GM12878 (cell line): ENCODE data around the gene MYH7. TPM values are rescaled to one million over a fixed set of nuclear protein-coding genes. Genes with fewer than 3 reads are reported as not detected.

ENCODE experiments used
- ATAC-seq: fragments of 200-7000 bp; cut with Tn5 transposase; 3 replicates; pipeline ENCODE4 v1.9.1; 2020; ENCODE audit warnings: mild to moderate bottlenecking, moderate library complexity
- BruUV-seq: library from RNA; stranded (reverse); fragments of 400-500 nt; replicated peaks from 2 replicates; lab custom pipeline; 2021; lab: Mats Ljungman, UMichigan
- CTCF ChIA-PET: fragments of 300-600 bp; sonication (Branson Sonifier 250); formaldehyde crosslinking; extraction: SDS; loops from one replicate; lab custom pipeline; 2021; ENCODE audit warnings: inconsistent platforms; lab: Yijun Ruan, JAX
- POLR2A ChIA-PET: fragments of 350-600 bp; formaldehyde crosslinking; extraction: SDS; loops from one replicate; lab custom pipeline; 2021; ENCODE audit warnings: inconsistent platforms; lab: Charles Lee
- RAD21 ChIA-PET: fragments of 300-600 bp; sonication (Branson Sonifier 250); formaldehyde crosslinking; loops from one replicate; lab custom pipeline; 2023; ENCODE audit warnings: antibody characterized with exemption; ENCODE audit not compliant: unreplicated experiment; lab: Charles Lee
- SMC1A ChIA-PET: fragments of 300-600 bp; sonication (Branson Sonifier 250); formaldehyde crosslinking; loops from one replicate; lab custom pipeline; 2023; ENCODE audit not compliant: unreplicated experiment, uncharacterized antibody; lab: Charles Lee
- DNase-seq: peaks from one replicate; pipeline ENCODE4 v3.0.0-alpha.2; 2011; ENCODE audit warnings: low read depth, low spot score
- FAIRE-seq: peaks from 3 replicates; lab custom pipeline; 2011; peaks lifted over from hg19 to GRCh38; lab: Jason Lieb, UNC
- H2AFZ ChIP-seq: 2 replicates; pipeline ENCODE4 v1.6.0; 2011; ENCODE audit warnings: low read depth, low read length, control low read depth; ENCODE audit not compliant: control insufficient read depth
- H3K27ac ChIP-seq: 2 replicates; pipeline ENCODE4 v1.5.1; 2011; ENCODE audit warnings: control low read depth; ENCODE audit not compliant: control insufficient read depth, insufficient read depth
- H3K27me3 ChIP-seq, 2 experiments: replicated peaks in 1 of 2; 2 replicates each; pipeline versions ENCODE4 v1.6.0 to v1.6.1; 2011; ENCODE audit warnings: low read length in 1 of 2; ENCODE audit not compliant: control insufficient read depth in 2 of 2, insufficient read depth in 2 of 2
- H3K36me3 ChIP-seq, 2 experiments: 2 replicates each; pipeline ENCODE4 v1.5.1; 2011; ENCODE audit warnings: low read length in 1 of 2; ENCODE audit not compliant: control insufficient read depth in 2 of 2, insufficient read depth in 2 of 2
- H3K4me1 ChIP-seq: 2 replicates; pipeline ENCODE4 v1.6.1; 2011; ENCODE audit warnings: mild to moderate bottlenecking, low read length, moderate library complexity, mixed read lengths; ENCODE audit not compliant: control insufficient read depth, insufficient read depth
- H3K4me2 ChIP-seq: 2 replicates; pipeline ENCODE4 v1.6.0; 2011; ENCODE audit warnings: control low read depth; ENCODE audit not compliant: control insufficient read depth, insufficient read depth
- H3K4me3 ChIP-seq: fragments of 200-600 bp; sonication (generic); 2 replicates; pipeline ENCODE4 v1.5.1; 2016
- H3K79me2 ChIP-seq: 2 replicates; pipeline ENCODE4 v1.6.0; 2011; ENCODE audit warnings: low read length; ENCODE audit not compliant: control insufficient read depth, insufficient read depth
- H3K9ac ChIP-seq: 2 replicates; pipeline ENCODE4 v1.8.0; 2011; ENCODE audit warnings: low read length, control low read depth, mixed read lengths; ENCODE audit not compliant: control insufficient read depth, insufficient read depth
- H3K9me3 ChIP-seq: replicated peaks from 3 replicates; pipeline ENCODE4 v1.5.1; 2011; ENCODE audit warnings: mild to moderate bottlenecking, low read length; ENCODE audit not compliant: control insufficient read depth, insufficient read depth
- H4K20me1 ChIP-seq: 2 replicates; pipeline ENCODE4 v1.6.0; 2011; ENCODE audit not compliant: control insufficient read depth, insufficient read depth
- ASH2L ChIP-seq: fragments of 300-600, 200-600 bp; sonication (generic); IDR thresholded peaks from 2 replicates; pipeline ENCODE4 v1.6.1; 2017; ENCODE audit warnings: low read depth, mild to moderate bottlenecking, borderline replicate concordance
- EGR1 ChIP-seq, 2 experiments: IDR thresholded peaks; 1 replicate in 1 of 2; 2 replicates in 1 of 2; pipeline ENCODE4 v1.6.1; 2011 to 2012; ENCODE audit warnings: low read depth in 2 of 2, low read length in 2 of 2, borderline replicate concordance in 1 of 2, mild to moderate bottlenecking in 1 of 2, moderate library complexity in 1 of 2
- NBN ChIP-seq: fragments of 450-650 bp; IDR thresholded peaks from 2 replicates; pipeline ENCODE4 v1.6.1; 2016
- NFXL1 ChIP-seq: fragments of 450-650 bp; IDR thresholded peaks from 2 replicates; pipeline ENCODE4 v1.6.1; 2017; ENCODE audit warnings: antibody characterized with exemption, mild to moderate bottlenecking, borderline replicate concordance
- PAX5 ChIP-seq: IDR thresholded peaks from 2 replicates; pipeline ENCODE4 v1.6.1; 2011; ENCODE audit warnings: low read depth, low read length, borderline replicate concordance
- STAT1 ChIP-seq: fragments of 450-650 bp; conservative IDR thresholded peaks from 2 replicates; pipeline ENCODE4 v1.6.1; 2014; ENCODE audit warnings: antibody characterized with exemption, mild to moderate bottlenecking
- WGBS: methylation state at CpG from one replicate; pipeline ENCODE4 v1.1.6; 2016; ENCODE audit warnings: low lambda C conversion rate; ENCODE audit not compliant: insufficient replicate concordance, insufficient coverage; ENCODE audit errors: missing lambda C conversion rate; 5-methylcytosine and 5-hydroxymethylcytosine counted together
- in situ Hi-C: fragments of 300-500 bp; cut with MboI; formaldehyde crosslinking; loops from 9 replicates; pipeline ENCODE4 v1.14.3; 2018; ENCODE audit warnings: mixed read lengths
- intact Hi-C: fragments of 100-400 bp; cut with micrococcal nuclease; formaldehyde crosslinking; loops from one replicate; pipeline ENCODE4 v1.14.2; 2022; ENCODE audit not compliant: unreplicated experiment
- polyA plus RNA-seq, 11 experiments: library from polyadenylated mRNA; depleted of rRNA in 4 of 11; unstranded in 6 of 11; stranded (reverse) in 5 of 11; fragments of >200 nt; fragmentation: Nextera tagmentation in 4 of 11; fragmentation: Illumina TruSeq in 1 of 11; extraction: Ambion mirVana in 4 of 11; extraction: Trizol in 1 of 11; gene quantifications; 1 replicate in 1 of 11; 2 replicates in 10 of 11; pipeline versions ENCODE4 v1.2.1 to v1.2.3, GENCODE V29; 2011 to 2016; ENCODE audit warnings: inconsistent platforms in 2 of 11, missing spikeins in 2 of 11, low read depth in 1 of 11
- total RNA-seq, 4 experiments: library from RNA; depleted of rRNA in 3 of 4; stranded (reverse); fragments of >200 nt in 3 of 4; fragmentation: Illumina TruSeq in 1 of 4; extraction: Trizol in 1 of 4; gene quantifications; 2 replicates each; pipeline versions ENCODE4 v1.2.1 to v1.2.3, GENCODE V29; 2013 to 2021
- TF ChIP-seq, protein P1 (sequence below): IDR thresholded peaks from 2 replicates; pipeline ENCODE4 v1.6.1; 2012; ENCODE audit warnings: low read depth, low read length, improper control_type of control experiment

MYH7 gene
- total and polyA plus RNA-seq, 10 of the 15 experiments (the other 5 are each of a cell fraction or from before 2014, with no cell fraction given), result 0.04 to 0.10 (median 0.05) TPM; not detected in 4

DNA sequence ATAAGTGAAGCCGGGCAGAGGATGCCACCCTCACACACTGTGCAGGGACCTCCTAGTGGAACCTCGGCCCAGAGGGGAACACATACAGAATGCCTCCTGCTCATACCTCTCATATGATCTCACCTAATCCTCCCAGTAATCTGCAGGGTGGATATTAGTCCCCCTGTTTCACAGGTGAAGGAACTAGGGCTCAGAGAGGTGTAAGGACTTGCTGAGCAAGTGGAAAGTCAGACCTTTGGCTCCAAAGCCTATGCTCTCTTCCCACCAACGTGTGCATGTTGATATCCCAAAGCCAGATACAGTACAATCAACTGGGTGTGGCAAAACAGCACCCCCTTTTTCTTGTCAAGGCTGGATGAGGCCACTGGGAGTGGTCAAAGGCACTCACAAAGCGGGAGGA lies 31.6 kb downstream of the MYH7 start:
- no peak for FAIRE-seq

DNA sequence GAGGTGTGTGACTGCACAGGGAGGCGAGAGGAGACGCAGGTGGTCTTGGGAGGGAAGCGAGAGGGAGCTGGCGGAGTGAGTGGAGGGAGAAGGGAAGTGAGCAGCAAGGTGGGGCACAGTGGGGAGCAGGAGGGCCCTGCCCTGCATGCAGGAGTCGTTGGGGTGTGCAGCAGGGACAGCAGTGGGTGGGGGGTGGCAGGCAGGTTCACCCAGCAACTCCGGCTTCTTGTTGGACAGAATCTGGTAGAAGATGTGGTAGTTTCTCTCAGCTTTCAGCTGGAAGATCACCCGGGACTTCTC lies 32.4 kb downstream of the MYH7 start:
- H3K36me3 ChIP-seq, result no peaks in the 10 kb centered on the region
- WGBS, result 29% methylated on average over 7 of the region's 7 CpGs
- ChIA-PET POLR2A (no interaction called here), CTCF (no interaction called here), SMC1A (no interaction called here), RAD21 (no interaction called here)
- in situ Hi-C loops, result no loop called here
- no peak overlapping the region for H3K4me3 ChIP-seq
- no peaks in the 10 kb centered on the region for H3K79me2 ChIP-seq
- no peak overlapping the region for H2AFZ ChIP-seq
- no peak overlapping the region for H3K4me2 ChIP-seq
- no peaks in the 10 kb centered on the region for H3K9me3 ChIP-seq
- no peaks in the 10 kb centered on the region for H4K20me1 ChIP-seq
- H3K27me3 ChIP-seq, result peaks cover 0 to under 1% of the 10 kb centered on the region in 2 experiments; a peak in 3 of 4 replicates
- no peak overlapping the region for H3K9ac ChIP-seq
- ATAC-seq (no peak), DNase-seq (no peak), FAIRE-seq (no peak)
- no peaks in the 10 kb centered on the region for H3K4me1 ChIP-seq
- intact Hi-C loops, result no loop called here
- BruUV-seq, result no TSS peak
- H3K27ac ChIP-seq, result no peak overlapping the region
- TF ChIP-seq NBN (no peak), ASH2L (no peak), EGR1 (IDR thresholded peaks at IDR 0.05; ENCODE audit: borderline replicate concordance in 1 of 2, low read depth in 2 of 2, low read length in 2 of 2) (no peak), PAX5 (no peak), NFXL1 (no peak)
- TF ChIP-seq, protein P1, sequence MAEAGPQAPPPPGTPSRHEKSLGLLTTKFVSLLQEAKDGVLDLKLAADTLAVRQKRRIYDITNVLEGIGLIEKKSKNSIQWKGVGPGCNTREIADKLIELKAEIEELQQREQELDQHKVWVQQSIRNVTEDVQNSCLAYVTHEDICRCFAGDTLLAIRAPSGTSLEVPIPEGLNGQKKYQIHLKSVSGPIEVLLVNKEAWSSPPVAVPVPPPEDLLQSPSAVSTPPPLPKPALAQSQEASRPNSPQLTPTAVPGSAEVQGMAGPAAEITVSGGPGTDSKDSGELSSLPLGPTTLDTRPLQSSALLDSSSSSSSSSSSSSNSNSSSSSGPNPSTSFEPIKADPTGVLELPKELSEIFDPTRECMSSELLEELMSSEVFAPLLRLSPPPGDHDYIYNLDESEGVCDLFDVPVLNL, result no peak

More for the DNA sequence above, 31.6 kb downstream of the MYH7 start:
- ChIA-PET POLR2A (no interaction called here), RAD21 (no interaction called here), SMC1A (no interaction called here)
- no peaks in the 10 kb centered on the region for H3K79me2 ChIP-seq
- ATAC-seq (no peak), DNase-seq (no peak)
- H3K4me3 ChIP-seq, result no peak overlapping the region
- intact Hi-C loops, result no loop called here
- no peaks in the 10 kb centered on the region for H3K36me3 ChIP-seq
- no peak for TF ChIP-seq STAT1
- TF ChIP-seq, all 136 proteins: peak for 0
- H3K27me3 ChIP-seq, result peaks cover 0 to 3% of the 10 kb centered on the region in 2 experiments; a peak in 3 of 4 replicates
- H3K9me3 ChIP-seq, result no peaks in the 10 kb centered on the region
- in situ Hi-C loops, result no loop called here
- no peaks in the 10 kb centered on the region for H3K4me1 ChIP-seq
- CTCF ChIA-PET, result no interaction called here
- no peak overlapping the region for H3K9ac ChIP-seq
- H4K20me1 ChIP-seq, result no peaks in the 10 kb centered on the region
- no peak overlapping the region for H3K27ac ChIP-seq
- H2AFZ ChIP-seq, result no peak overlapping the region
- WGBS, result 15% methylated on average over 4 of the region's 4 CpGs
- BruUV-seq, result no TSS peak
- no peak overlapping the region for H3K4me2 ChIP-seq
